Measurements from ENCODE around the gene ZSCAN1. TPM values are rescaled to one million over a fixed set of nuclear protein-coding genes. Genes with fewer than 3 reads are reported as not detected.
"Not testable (repeated sequence)": the region's sequence is repeated elsewhere in the genome, so short reads cannot be mapped to it uniquely, and the experiment has no call there.

Gene ZSCAN1
- total RNA-seq (2014; rRNA removed; shearing (Covaris generic)): not detected in 2 replicates

GRCh38 chr19:58033741-58034476 is at the start of gene ZSCAN1:
TSS of gene ZSCAN1 (plus strand) at chr19:58034025. CDS start at chr19:58037837, 3,812 bp downstream.
- Histone ChIP-seq H3K4me3 (ENCODE audit: insufficient read depth, low read depth, low read length) (peak within 1 kb of the TSS; percentile 37; the same call in 1 of the 2 replicates), H3K36me3 (replicated peaks; ENCODE audit: control insufficient read depth, insufficient read depth, low read length) (no peaks in the 10 kb centered on the region), H3K27me3 (ENCODE audit: control insufficient read depth, insufficient read depth, low read length) (no peaks in the 10 kb centered on the region)
- DNase-seq: peak; percentile 90

- DNase-seq: no peak
- Histone ChIP-seq H3K27me3 (ENCODE audit: control insufficient read depth, insufficient read depth, low read length) (no peaks in the 10 kb centered on the region), H3K4me3 (ENCODE audit: insufficient read depth, low read depth, low read length) (no peak overlapping the region), H3K36me3 (replicated peaks; ENCODE audit: control insufficient read depth, insufficient read depth, low read length) (peaks cover 11% of the 10 kb centered on the region)
Observed at GRCh38 chr19:57992841-57993240, 41.0 kb upstream of the ZSCAN1 start.

GRCh38 chr19:58000677-58001076 is 33.1 kb upstream of the ZSCAN1 start:
- peaks cover 22% of the 10 kb centered on the region for H3K36me3 ChIP-seq (replicated peaks; ENCODE audit: control insufficient read depth, insufficient read depth, low read length)
- no peak overlapping the region for H3K4me3 ChIP-seq (ENCODE audit: insufficient read depth, low read depth, low read length)
- DNase-seq: no peak
- no peaks in the 10 kb centered on the region for H3K27me3 ChIP-seq (ENCODE audit: control insufficient read depth, insufficient read depth, low read length)

- DNase-seq: no peak
- Histone ChIP-seq H3K36me3 (replicated peaks; ENCODE audit: control insufficient read depth, insufficient read depth, low read length) (peaks cover 25% of the 10 kb centered on the region), H3K27me3 (ENCODE audit: control insufficient read depth, insufficient read depth, low read length) (no peaks in the 10 kb centered on the region), H3K4me3 (ENCODE audit: insufficient read depth, low read depth, low read length) (peak overlapping the region; percentile 95)
Observed at GRCh38 chr19:58001895-58002369, 31.9 kb upstream of the ZSCAN1 start.

- H3K27me3 ChIP-seq (ENCODE audit: control insufficient read depth, insufficient read depth, low read length): no peaks in the 10 kb centered on the region
- DNase-seq: peak; percentile 97
- H3K36me3 ChIP-seq (replicated peaks; ENCODE audit: control insufficient read depth, insufficient read depth, low read length): peaks cover 25% of the 10 kb centered on the region
- H3K4me3 ChIP-seq (ENCODE audit: insufficient read depth, low read depth, low read length): peak within 1 kb of the TSS; percentile 95
Observed at GRCh38 chr19:58002384-58003173, 31.2 kb upstream of the ZSCAN1 start, which contains the start of gene ZNF606. TSS of gene ZNF606 (minus strand) at chr19:58002820. CDS start at chr19:58001319, 1,501 bp downstream.

GRCh38 chr19:58003174-58003828 is 30.5 kb upstream of the ZSCAN1 start:
- peak overlapping the region; percentile 95 for H3K4me3 ChIP-seq (ENCODE audit: insufficient read depth, low read depth, low read length)
- H3K27me3 ChIP-seq (ENCODE audit: control insufficient read depth, insufficient read depth, low read length): no peaks in the 10 kb centered on the region
- peaks cover 25% of the 10 kb centered on the region for H3K36me3 ChIP-seq (replicated peaks; ENCODE audit: control insufficient read depth, insufficient read depth, low read length)
- no peak for DNase-seq

- DNase-seq: no peak
Observed at GRCh38 chr19:58007285-58007684, 26.5 kb upstream of the ZSCAN1 start.

GRCh38 chr19:58008877-58009276 is 24.9 kb upstream of the ZSCAN1 start:
- H3K36me3 ChIP-seq (replicated peaks; ENCODE audit: control insufficient read depth, insufficient read depth, low read length); H3K27me3 ChIP-seq (ENCODE audit: control insufficient read depth, insufficient read depth, low read length); DNase-seq; H3K4me3 ChIP-seq (ENCODE audit: insufficient read depth, low read depth, low read length): not testable (repeated sequence)

More at GRCh38 chr19:58007285-58007684, 26.5 kb upstream of the ZSCAN1 start:
- Histone ChIP-seq H3K36me3 (replicated peaks; ENCODE audit: control insufficient read depth, insufficient read depth, low read length) (peaks cover 10% of the 10 kb centered on the region), H3K27me3 (ENCODE audit: control insufficient read depth, insufficient read depth, low read length) (no peaks in the 10 kb centered on the region), H3K4me3 (ENCODE audit: insufficient read depth, low read depth, low read length) (no peak overlapping the region)

- no peak for DNase-seq
- H3K4me3 ChIP-seq (ENCODE audit: insufficient read depth, low read depth, low read length): no peak overlapping the region
Observed at GRCh38 chr19:58009301-58009665, 24.5 kb upstream of the ZSCAN1 start.

GRCh38 chr19:58009666-58010301 is 24.0 kb upstream of the ZSCAN1 start:
- DNase-seq: no peak
- Histone ChIP-seq H3K27me3 (ENCODE audit: control insufficient read depth, insufficient read depth, low read length) (no peaks in the 10 kb centered on the region), H3K36me3 (replicated peaks; ENCODE audit: control insufficient read depth, insufficient read depth, low read length) (peaks cover 4% of the 10 kb centered on the region), H3K4me3 (ENCODE audit: insufficient read depth, low read depth, low read length) (no peak overlapping the region)

More at GRCh38 chr19:58009301-58009665, 24.5 kb upstream of the ZSCAN1 start:
- Histone ChIP-seq H3K36me3 (replicated peaks; ENCODE audit: control insufficient read depth, insufficient read depth, low read length) (peaks cover 5% of the 10 kb centered on the region), H3K27me3 (ENCODE audit: control insufficient read depth, insufficient read depth, low read length) (no peaks in the 10 kb centered on the region)

GRCh38 chr19:58010507-58010906 is 23.3 kb upstream of the ZSCAN1 start:
- Histone ChIP-seq H3K36me3 (replicated peaks; ENCODE audit: control insufficient read depth, insufficient read depth, low read length) (peaks cover 2% of the 10 kb centered on the region), H3K27me3 (ENCODE audit: control insufficient read depth, insufficient read depth, low read length) (no peaks in the 10 kb centered on the region), H3K4me3 (ENCODE audit: insufficient read depth, low read depth, low read length) (no peak overlapping the region)
- DNase-seq: no peak

GRCh38 chr19:58014141-58014540 is 19.7 kb upstream of the ZSCAN1 start:
- DNase-seq: no peak
- no peaks in the 10 kb centered on the region for H3K36me3 ChIP-seq (replicated peaks; ENCODE audit: control insufficient read depth, insufficient read depth, low read length)
- H3K4me3 ChIP-seq (ENCODE audit: insufficient read depth, low read depth, low read length): no peak overlapping the region
- H3K27me3 ChIP-seq (ENCODE audit: control insufficient read depth, insufficient read depth, low read length): no peaks in the 10 kb centered on the region

GRCh38 chr19:58020129-58020528 is 13.7 kb upstream of the ZSCAN1 start:
- no peak overlapping the region for H3K4me3 ChIP-seq (ENCODE audit: insufficient read depth, low read depth, low read length)
- no peaks in the 10 kb centered on the region for H3K27me3 ChIP-seq (ENCODE audit: control insufficient read depth, insufficient read depth, low read length)
- H3K36me3 ChIP-seq (replicated peaks; ENCODE audit: control insufficient read depth, insufficient read depth, low read length): no peaks in the 10 kb centered on the region
- DNase-seq: no peak

All from H7 (cell line).